ENCODE measurements around the gene GRHL1.

GRHL1 gene

GRCh38 chr2:10017313-10017941 lies 65.9 kb downstream of the GRHL1 start:
- TF ChIP-seq SUZ12 (IDR thresholded peaks at IDR 0.05; ENCODE audit: extremely low read depth, insufficient read depth, insufficient read length) (no peak), YY1 (IDR thresholded peaks at IDR 0.05; ENCODE audit: insufficient read depth, insufficient read length) (no peak), ZNF274 (IDR thresholded peaks at IDR 0.05; ENCODE audit: low read depth, low read length) (no peak)
- no peak for DNase-seq (ENCODE audit: low read depth, low spot score)
- Histone ChIP-seq H3K27me3 (ENCODE audit: insufficient read depth, insufficient read length) (no peaks in the 10 kb centered on the region), H3K36me3 (ENCODE audit: insufficient read depth, insufficient read length, low read length) (no peaks in the 10 kb centered on the region), H3K9me3 (ENCODE audit: insufficient read depth, low read length) (no peaks in the 10 kb centered on the region), H3K4me1 (ENCODE audit: insufficient read depth, insufficient read length) (no peaks in the 10 kb centered on the region), H3K4me3 (ENCODE audit: insufficient read length, low read depth) (no peak overlapping the region), H3K9ac (ENCODE audit: insufficient read length, low read depth) (no peak overlapping the region)

- Histone ChIP-seq H3K36me3 (ENCODE audit: insufficient read depth, insufficient read length, low read length) (no peaks in the 10 kb centered on the region), H3K4me3 (ENCODE audit: insufficient read length, low read depth) (no peak overlapping the region), H3K9me3 (ENCODE audit: insufficient read depth, low read length) (no peaks in the 10 kb centered on the region), H3K4me1 (ENCODE audit: insufficient read depth, insufficient read length) (no peaks in the 10 kb centered on the region), H3K9ac (ENCODE audit: insufficient read length, low read depth) (no peak overlapping the region), H3K27me3 (ENCODE audit: insufficient read depth, insufficient read length) (no peaks in the 10 kb centered on the region)
- TF ChIP-seq ZNF274 (IDR thresholded peaks at IDR 0.05; ENCODE audit: low read depth, low read length) (no peak), SUZ12 (IDR thresholded peaks at IDR 0.05; ENCODE audit: extremely low read depth, insufficient read depth, insufficient read length) (no peak), YY1 (IDR thresholded peaks at IDR 0.05; ENCODE audit: insufficient read depth, insufficient read length) (no peak)
- no peak for DNase-seq (ENCODE audit: low read depth, low spot score)
Measured at GRCh38 chr2:10019174-10019573, 67.7 kb downstream of the GRHL1 start.

- no peaks in the 10 kb centered on the region for H3K9me3 ChIP-seq (ENCODE audit: insufficient read depth, low read length)
- no peaks in the 10 kb centered on the region for H3K27me3 ChIP-seq (ENCODE audit: insufficient read depth, insufficient read length)
- H3K36me3 ChIP-seq (ENCODE audit: insufficient read depth, insufficient read length, low read length): no peaks in the 10 kb centered on the region
- no peak for TF ChIP-seq YY1 (IDR thresholded peaks at IDR 0.05; ENCODE audit: insufficient read depth, insufficient read length)
- DNase-seq (ENCODE audit: low read depth, low spot score): no peak
- no peak overlapping the region for H3K9ac ChIP-seq (ENCODE audit: insufficient read length, low read depth)
- no peaks in the 10 kb centered on the region for H3K4me1 ChIP-seq (ENCODE audit: insufficient read depth, insufficient read length)
- H3K4me3 ChIP-seq (ENCODE audit: insufficient read length, low read depth): no peak overlapping the region
Measured at GRCh38 chr2:10019602-10020400, 68.3 kb downstream of the GRHL1 start.

GRCh38 chr2:10022041-10022421 lies 70.5 kb downstream of the GRHL1 start:
- no peaks in the 10 kb centered on the region for H3K4me1 ChIP-seq (ENCODE audit: insufficient read depth, insufficient read length)
- H3K36me3 ChIP-seq (ENCODE audit: insufficient read depth, insufficient read length, low read length): no peaks in the 10 kb centered on the region
- no peak overlapping the region for H3K9ac ChIP-seq (ENCODE audit: insufficient read length, low read depth)
- no peaks in the 10 kb centered on the region for H3K9me3 ChIP-seq (ENCODE audit: insufficient read depth, low read length)
- H3K4me3 ChIP-seq (ENCODE audit: insufficient read length, low read depth): no peak overlapping the region
- DNase-seq (ENCODE audit: low read depth, low spot score): no peak
- H3K27me3 ChIP-seq (ENCODE audit: insufficient read depth, insufficient read length): no peaks in the 10 kb centered on the region
- TF ChIP-seq SUZ12 (IDR thresholded peaks at IDR 0.05; ENCODE audit: extremely low read depth, insufficient read depth, insufficient read length) (no peak), ZNF274 (IDR thresholded peaks at IDR 0.05; ENCODE audit: low read depth, low read length) (no peak), YY1 (IDR thresholded peaks at IDR 0.05; ENCODE audit: insufficient read depth, insufficient read length) (no peak)

- H3K9me3 ChIP-seq (ENCODE audit: insufficient read depth, low read length): no peaks in the 10 kb centered on the region
- DNase-seq (ENCODE audit: low read depth, low spot score): no peak
- no peaks in the 10 kb centered on the region for H3K36me3 ChIP-seq (ENCODE audit: insufficient read depth, insufficient read length, low read length)
- TF ChIP-seq ZNF274 (IDR thresholded peaks at IDR 0.05; ENCODE audit: low read depth, low read length) (no peak), SUZ12 (IDR thresholded peaks at IDR 0.05; ENCODE audit: extremely low read depth, insufficient read depth, insufficient read length) (no peak), YY1 (IDR thresholded peaks at IDR 0.05; ENCODE audit: insufficient read depth, insufficient read length) (no peak)
- no peaks in the 10 kb centered on the region for H3K4me1 ChIP-seq (ENCODE audit: insufficient read depth, insufficient read length)
- H3K4me3 ChIP-seq (ENCODE audit: insufficient read length, low read depth): no peak overlapping the region
- H3K27me3 ChIP-seq (ENCODE audit: insufficient read depth, insufficient read length): no peaks in the 10 kb centered on the region
- no peak overlapping the region for H3K9ac ChIP-seq (ENCODE audit: insufficient read length, low read depth)
Measured at GRCh38 chr2:10022445-10022844, 71.0 kb downstream of the GRHL1 start.

- no peak overlapping the region for H3K9ac ChIP-seq (ENCODE audit: insufficient read length, low read depth)
- no peaks in the 10 kb centered on the region for H3K9me3 ChIP-seq (ENCODE audit: insufficient read depth, low read length)
- DNase-seq (ENCODE audit: low read depth, low spot score): no peak
- peaks cover 5% of the 10 kb centered on the region for H3K4me1 ChIP-seq (ENCODE audit: insufficient read depth, insufficient read length)
- H3K4me3 ChIP-seq (ENCODE audit: insufficient read length, low read depth): no peak overlapping the region
- no peaks in the 10 kb centered on the region for H3K36me3 ChIP-seq (ENCODE audit: insufficient read depth, insufficient read length, low read length)
- TF ChIP-seq YY1 (IDR thresholded peaks at IDR 0.05; ENCODE audit: insufficient read depth, insufficient read length) (no peak), SUZ12 (IDR thresholded peaks at IDR 0.05; ENCODE audit: extremely low read depth, insufficient read depth, insufficient read length) (no peak), ZNF274 (IDR thresholded peaks at IDR 0.05; ENCODE audit: low read depth, low read length) (no peak)
- H3K27me3 ChIP-seq (ENCODE audit: insufficient read depth, insufficient read length): no peaks in the 10 kb centered on the region
Measured at GRCh38 chr2:10022966-10023662, 71.6 kb downstream of the GRHL1 start.

- Histone ChIP-seq H3K36me3 (ENCODE audit: insufficient read depth, insufficient read length, low read length) (no peaks in the 10 kb centered on the region), H3K4me3 (ENCODE audit: insufficient read length, low read depth) (no peak overlapping the region), H3K9me3 (ENCODE audit: insufficient read depth, low read length) (no peaks in the 10 kb centered on the region), H3K9ac (ENCODE audit: insufficient read length, low read depth) (no peak overlapping the region), H3K27me3 (ENCODE audit: insufficient read depth, insufficient read length) (no peaks in the 10 kb centered on the region), H3K4me1 (ENCODE audit: insufficient read depth, insufficient read length) (peaks cover 15% of the 10 kb centered on the region)
- DNase-seq (ENCODE audit: low read depth, low spot score): no peak
- TF ChIP-seq ZNF274 (IDR thresholded peaks at IDR 0.05; ENCODE audit: low read depth, low read length) (no peak), SUZ12 (IDR thresholded peaks at IDR 0.05; ENCODE audit: extremely low read depth, insufficient read depth, insufficient read length) (no peak), YY1 (IDR thresholded peaks at IDR 0.05; ENCODE audit: insufficient read depth, insufficient read length) (no peak)
Measured at GRCh38 chr2:10026940-10027569, 75.6 kb downstream of the GRHL1 start.
